HG03095 (cell line): ENCODE data around the gene PARN.
"Not testable (repeated sequence)": the region's sequence is repeated elsewhere in the genome, so short reads cannot be mapped to it uniquely, and the experiment has no call there.

Source experiments
- ATAC-seq: cut with Tn5 transposase; IDR thresholded peaks from one replicate; pipeline ENCODE4 v1.9.1; 2021; ENCODE audit warnings: moderate library complexity; ENCODE audit not compliant: unreplicated experiment

PARN gene

DNA sequence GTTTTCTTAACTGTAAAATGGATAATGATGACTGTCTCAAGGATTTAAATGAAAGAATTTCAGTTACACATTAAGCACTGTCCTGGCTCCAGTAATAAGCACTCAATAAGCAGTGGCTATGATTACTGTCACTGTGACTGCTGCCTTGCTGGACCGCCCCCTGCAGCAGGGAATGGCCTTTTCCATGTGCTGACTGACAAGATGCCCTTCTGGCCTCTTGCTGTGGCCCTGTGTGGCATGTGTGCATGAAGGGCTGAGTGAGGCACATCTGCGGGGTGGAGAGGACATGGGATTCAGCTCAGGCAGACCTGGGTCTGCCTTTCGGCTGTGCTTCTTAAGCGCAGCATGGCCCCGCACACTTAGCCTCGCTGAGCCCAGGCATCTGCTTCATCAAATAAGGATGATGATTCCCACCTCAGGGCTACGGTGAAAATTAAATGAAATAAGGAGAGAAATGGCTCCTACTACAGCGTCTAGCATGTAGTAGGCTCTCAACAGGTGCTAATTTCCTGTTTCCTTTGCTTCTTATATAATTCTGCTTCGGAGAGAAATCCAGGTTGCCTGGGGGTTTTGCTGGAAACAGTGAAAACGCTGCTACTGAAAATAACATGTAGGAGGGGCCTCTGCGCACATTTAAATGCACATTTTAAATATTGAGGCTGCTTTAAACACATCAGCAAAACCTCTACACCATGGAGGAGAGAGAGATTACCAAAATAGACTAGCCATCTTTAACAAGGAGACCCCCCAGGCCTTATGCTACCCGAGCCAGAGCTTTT is 183.9 kb downstream of the PARN start:
- no peak for ATAC-seq

DNA sequence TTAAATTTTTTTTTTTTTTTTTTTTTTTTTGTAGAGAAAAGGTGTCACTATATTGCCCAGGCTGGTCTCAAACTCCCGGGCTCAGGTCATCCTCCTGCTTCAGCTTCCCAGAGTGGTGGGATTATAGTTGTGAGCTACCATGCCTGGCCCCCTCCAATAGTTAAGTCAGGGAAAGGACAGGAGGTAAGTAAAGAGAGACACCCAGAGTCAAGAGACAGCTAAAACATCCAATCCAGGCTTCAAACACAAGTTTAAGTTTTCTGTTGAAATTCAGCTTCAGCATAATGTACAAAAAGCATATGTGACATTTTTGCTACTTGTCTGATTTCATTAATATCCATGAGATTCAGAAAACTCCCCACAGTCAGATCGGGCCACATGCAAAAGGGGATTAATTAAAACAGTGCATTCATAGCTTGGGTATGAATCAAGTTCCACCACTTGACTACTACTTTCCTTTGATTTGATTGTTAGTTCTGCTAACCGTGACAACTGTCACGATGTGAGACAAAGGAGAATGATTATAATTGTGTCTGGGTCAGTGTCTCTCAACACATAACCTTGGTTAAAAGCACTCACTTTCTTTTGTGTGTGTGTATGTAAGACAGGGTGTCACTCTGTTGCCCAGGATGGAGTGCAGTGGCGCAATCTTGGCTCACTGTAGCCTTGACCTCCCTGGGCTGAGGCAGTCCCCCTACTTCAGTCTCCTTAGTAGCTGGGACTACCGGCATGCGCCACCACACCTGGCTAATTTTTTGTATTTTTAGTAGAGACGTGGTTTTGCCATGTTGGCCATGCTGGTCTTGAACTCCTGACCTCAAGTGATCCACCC is 184.9 kb downstream of the PARN start:
- ATAC-seq, result no peak

DNA sequence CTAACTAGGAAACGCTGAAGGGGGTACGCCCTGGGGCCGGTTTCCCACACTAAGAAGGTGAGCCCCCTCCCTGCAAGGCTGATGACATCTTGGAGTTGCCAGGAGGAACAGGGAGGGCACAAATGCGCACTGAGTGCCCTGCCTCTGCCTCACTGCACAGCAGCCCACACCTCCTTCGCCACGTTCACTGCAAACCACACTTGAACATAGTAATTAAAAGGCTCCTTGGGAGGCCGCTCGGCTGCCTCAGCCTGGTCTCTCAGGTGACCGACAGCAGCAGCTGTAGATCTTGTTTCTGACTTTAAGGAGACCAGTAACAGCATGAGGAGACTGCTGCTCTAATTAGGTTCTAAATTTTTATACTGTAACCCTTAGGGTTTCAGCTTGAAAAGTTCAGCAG is 188.5 kb downstream of the PARN start:
- ATAC-seq, result not testable (repeated sequence)

DNA sequence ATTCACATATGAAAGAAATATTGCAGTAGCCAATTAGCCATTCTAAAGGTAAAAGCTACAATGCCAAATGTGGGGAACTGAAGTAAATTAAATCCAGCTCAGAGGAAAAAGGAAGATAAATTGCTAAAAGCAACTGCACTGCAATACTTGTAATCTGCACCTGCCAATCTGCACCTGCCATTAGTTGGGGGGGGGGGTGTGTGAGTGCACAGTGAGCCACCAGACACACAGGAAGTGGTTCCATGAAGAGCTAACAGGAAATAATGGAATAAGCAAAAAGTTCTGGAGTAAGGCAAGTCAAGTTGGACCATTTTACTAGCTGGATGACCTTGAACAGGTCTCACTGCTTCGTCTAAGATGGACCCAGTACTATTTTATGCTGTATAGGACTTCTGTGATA is 191.8 kb downstream of the PARN start:
- ATAC-seq, result no peak

DNA sequence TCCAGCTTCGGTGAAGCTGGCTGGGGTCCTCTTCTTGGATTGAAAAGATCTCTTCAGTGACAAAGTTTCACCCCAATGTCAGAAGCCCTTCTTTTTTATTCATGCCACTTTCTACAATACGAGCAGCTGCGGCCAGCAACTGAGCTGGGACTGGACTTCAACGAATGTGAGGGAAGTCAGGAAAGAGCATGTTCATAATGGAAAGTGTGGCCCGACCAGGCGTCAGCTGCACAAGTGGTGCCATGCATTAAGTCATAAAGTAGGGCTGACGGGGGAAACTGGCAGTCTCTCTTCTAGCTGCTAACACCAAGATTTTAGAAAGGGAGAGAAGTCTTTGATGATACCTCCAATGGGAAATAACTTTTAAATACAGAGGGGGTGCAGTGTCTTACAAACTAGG is 192.6 kb downstream of the PARN start:
- ATAC-seq, result no peak

DNA sequence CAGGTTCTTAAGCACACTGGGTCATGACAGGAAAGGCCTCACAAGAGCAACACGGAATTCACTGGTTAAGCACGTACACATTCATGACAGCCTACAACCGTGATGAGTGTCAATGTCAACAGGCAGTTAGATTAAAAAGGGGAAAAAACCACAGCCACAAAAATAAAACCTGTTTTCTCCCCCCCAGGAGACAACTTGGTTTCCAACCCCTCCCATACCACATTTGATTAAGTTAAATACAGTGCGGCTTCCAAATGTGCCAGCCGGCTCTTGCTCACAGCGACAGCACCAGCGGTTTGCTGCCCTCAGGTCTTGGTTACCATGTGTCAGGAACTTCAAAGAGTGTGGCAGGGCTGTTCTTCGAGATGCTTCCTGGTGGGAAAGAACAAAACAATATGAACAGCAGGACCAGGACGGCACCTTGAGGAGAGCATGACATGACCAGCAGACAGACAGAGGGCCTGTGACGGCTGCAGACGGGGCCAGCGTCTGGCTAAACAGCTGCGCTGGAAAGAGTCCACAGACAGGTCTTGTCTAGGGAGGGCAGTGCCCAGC is 193.6 kb downstream of the PARN start:
- no peak for ATAC-seq

DNA sequence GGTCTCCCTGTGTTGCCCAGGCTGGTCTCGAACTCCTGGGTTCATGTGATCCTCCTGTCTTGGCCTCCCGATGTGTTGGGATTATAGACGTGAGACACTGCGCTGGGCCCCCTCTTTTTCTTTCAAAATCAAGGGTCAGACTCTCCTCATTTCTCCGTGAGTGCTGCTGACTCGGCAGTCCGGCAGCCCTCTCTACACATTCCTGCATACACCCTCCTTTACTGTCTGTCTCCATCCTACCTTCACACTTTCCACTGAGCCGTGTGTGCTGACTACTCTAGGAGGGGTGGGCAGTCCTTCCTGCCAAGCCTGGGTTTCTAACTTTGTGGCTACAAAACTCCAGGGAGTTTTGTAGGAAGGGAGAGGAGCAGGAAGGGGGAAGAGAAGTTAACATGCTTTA is 195.2 kb downstream of the PARN start:
- no peak for ATAC-seq

DNA sequence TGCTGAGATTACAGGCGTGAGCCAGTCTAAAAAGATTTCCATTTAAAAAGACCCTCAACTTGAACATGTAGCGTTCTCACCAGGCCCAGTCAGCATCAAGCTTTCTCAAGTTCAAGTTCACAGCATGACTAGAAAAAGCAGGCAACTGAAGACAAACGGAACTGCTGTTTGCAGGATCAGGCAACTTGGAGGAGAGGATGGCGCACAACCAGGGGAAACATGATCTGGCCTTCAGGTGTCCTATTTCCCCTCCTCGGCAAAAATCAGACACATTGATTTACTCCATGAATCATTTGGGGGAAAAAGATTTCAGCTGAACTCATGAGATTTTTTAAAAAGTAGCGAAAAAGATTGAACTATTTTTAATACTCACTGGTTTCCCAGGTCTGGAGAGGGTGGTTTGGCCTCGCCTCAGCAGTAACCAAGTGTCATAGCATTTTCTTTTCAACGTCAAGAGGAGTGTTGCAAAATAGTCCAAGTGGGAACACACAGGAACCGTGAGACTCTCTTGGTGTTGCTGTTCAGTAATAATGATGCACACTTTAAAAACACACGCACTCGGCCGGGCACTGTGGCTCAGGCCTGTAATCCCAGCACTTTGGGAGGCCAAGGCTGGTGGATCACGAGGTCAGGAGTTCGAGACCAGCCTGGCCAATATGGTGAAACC is 201.0 kb downstream of the PARN start:
- not testable (repeated sequence) for ATAC-seq

DNA sequence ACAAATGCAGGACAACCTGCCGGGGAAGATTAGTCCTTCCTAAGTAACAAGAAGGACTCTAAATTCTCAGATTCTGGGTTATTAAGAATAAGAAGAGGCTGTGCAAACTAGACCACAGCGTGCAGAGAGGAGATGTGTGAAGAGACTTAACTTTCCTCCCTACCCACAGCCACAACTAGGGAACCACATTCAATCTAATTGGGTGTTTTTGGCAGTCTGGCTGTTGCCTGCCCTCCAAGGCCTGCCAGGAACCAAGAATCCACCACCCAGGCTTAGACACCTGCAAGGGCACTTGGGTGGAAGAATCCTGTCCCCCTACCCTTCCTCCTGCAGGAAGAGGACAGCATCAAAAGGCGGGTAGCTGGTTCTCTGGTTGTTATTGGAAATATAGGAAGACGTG is 202.0 kb downstream of the PARN start:
- no peak for ATAC-seq

DNA sequence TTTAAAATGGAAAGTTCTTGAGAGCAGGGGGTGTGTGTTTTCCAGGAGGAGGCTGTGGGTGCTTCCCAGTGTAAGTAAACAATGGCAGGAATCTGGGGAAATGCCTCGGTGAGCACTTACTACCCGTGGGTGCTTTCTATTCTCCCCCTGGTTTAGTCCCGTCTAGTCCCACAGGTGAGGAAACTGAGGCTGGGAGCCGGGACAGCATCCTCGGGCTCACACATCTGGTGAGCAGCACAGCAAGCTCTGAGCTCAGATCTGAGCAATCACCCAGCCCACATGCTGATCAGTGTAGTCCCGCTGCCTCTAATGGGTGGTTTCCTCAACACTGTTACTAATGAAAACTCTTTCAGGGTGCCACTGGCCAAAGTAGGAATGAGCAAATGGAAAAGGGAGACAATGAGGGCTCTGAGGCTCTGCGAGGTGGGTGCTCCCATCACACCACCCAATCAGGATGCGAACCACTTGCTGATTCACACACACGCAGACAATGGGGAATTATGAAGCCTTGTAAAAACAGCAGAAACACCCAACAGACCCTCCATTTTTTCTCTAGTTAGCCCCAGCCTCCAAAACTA is 202.6 kb downstream of the PARN start:
- ATAC-seq, result no peak

DNA sequence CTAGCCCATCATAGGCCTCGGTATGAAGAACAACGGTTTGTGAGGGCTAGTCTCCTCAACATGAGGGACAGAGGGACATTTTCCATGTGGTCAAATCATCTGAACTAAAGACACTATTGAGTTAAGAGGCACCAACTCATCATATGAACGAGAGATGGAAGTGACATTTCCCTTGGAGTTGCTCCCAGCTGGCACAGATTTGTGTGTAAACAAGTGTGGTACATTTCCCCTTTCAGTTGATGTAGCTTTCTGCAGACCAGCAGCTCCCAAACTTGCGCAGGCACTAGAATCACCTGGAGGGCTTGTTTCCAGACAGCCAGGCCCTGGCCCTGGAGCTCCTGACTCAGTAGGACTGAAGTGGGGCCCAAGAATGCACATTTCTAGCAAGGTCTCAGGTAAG is 205.5 kb downstream of the PARN start:
- no peak for ATAC-seq

DNA sequence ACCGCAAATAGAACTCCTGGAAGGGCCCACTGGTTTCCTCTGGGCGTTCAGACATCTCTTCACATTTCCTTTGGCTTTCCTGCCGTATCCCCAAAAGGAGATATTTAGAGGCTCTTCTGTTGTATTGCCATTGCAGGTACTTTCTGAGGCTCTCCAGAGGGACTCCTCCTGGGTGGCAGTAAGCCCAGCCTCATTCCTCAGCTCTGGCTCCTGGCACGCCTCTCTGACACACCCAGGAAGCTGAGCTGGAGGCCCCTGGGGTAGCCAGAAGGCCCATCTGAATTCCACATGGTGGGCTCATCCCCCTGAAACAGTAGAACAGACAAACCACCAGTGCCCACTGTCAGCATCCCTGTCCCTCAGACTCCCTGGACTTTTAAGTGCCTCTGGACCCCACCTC is 206.7 kb downstream of the PARN start:
- ATAC-seq, result no peak

DNA sequence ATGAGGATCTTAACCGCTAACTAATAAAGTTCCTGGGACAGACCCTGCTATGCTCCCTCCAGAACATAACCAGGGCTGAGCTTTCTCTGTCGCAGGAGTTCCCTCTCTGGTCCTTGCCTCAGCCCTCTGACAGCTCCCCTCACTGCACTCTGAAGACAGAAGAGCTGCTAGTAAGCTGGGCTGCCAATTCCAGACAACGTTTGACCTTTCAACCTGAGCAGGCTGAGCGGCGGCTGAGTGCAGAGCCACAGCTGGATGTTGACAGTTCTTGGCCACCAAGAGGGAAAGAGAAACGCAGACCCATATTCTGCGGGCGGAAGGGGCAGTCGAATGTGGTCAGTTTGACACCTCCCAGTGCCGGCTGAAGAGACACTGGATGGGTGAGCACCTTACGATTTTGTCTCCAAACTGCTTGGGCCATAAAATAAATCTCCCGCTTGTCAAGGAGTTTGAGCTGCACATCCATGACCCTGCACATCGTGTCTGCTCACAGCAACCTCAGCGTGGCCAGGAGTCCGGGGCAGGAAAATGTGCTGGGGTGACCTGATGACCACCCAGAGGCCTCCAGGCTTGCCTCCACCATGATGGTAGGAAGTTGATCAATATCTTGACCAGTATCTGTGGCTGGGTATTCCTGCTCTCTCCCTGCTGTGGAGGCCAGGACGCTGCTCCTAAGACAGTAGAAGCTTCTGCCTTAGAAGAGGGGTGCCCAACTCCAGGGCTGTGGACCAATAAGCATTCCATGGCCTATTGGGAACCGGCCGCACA is 209.2 kb downstream of the PARN start:
- ATAC-seq, result no peak

DNA sequence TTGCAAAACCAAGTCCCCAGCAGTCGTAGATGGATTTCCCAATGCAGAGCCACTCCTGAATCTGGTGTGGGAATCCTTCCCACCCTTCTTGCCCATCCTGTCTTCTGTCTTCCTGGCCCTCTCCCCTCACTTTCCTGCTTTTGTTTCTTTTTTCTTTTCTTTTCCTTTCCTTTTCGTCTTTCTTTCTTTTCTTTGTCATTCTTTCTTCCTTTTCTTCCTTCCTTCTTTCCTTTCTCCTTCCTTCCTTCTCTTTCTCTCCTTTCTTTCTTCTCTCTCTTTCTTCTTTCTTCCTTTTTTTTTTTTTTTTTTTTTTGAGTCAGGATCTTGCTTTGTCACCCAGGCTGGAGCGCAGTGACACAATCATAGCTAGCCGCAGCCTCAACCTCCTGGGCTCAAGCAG is 209.8 kb downstream of the PARN start:
- not testable (repeated sequence) for ATAC-seq

DNA sequence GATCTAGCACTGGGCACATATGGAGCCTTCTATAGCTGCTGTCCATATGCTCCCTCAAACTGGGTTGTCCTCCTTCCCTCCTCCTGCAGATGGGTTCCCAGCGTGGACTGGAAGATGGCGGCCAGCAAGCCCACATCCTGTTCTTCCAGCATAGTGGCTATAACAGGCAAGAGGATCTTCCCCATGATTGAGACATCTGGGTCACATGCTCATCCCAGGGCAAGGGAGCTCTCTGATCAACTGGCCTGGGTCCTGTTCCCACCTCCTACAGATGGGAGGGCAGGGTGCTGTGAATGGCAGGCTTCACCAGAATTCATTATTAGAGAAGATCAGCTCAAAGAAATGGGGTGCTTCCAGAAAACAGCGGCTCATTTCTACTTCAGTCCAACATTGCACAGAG is 210.2 kb downstream of the PARN start:
- no peak for ATAC-seq

DNA sequence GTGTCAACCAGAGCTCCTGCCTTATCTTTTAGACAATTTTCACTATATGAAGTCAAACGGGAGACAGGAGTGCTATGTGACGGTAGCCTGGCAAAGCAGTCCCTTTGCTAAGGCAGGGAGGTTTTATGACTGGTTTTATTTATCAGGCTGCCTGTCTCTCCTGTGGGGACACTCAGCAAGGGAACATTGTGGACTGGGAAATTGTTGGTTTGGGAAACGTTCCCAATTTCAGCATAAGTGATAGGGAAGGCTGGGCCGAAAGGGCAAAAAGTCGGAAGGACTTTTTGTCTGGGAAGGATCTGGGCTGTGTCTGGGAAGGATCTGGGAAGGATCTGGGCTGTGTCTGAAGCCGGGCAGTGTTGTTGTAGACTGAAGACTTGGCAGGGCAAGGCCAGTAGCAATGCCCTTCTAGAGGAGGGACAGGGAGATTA is 211.2 kb downstream of the PARN start:
- ATAC-seq, result no peak

DNA sequence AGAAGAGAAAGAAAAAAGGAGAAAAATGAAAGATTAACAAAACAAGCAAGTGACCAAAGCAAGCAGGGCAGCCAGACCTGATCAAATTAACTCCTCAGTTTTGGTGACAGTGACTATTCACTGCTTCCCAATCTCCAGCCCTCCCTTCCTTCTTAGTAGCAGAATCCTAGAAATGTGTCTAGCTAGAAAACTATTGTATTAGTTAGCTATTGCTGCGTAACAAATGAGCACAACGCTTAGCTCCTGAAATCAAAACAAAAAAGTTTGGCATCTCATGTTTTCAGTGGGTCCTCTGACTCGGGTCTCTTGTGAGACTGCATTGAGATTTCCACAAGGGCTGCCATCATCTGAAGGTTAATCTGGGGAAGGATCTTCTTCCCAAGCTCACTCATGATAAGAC is 213.9 kb downstream of the PARN start:
- no peak for ATAC-seq

DNA sequence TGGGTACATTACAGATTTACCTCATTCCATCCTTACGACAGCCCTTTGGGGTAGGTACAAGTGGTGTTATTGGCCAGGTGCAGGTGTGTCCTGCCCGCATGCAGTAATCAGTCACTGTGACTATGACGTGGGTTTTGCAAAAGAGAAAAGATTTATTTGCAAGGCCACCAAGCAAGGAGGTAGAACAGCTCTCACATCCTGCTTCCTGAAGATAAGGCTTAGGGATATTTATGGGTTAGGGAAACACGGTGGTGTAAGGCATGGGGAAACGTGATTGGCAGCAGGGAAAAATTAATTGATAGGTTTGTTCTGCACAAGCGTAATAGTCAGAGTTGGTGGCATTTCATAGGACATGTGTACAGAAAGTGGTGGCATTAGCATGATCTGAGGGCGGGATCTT is 214.8 kb downstream of the PARN start:
- no peak for ATAC-seq

DNA sequence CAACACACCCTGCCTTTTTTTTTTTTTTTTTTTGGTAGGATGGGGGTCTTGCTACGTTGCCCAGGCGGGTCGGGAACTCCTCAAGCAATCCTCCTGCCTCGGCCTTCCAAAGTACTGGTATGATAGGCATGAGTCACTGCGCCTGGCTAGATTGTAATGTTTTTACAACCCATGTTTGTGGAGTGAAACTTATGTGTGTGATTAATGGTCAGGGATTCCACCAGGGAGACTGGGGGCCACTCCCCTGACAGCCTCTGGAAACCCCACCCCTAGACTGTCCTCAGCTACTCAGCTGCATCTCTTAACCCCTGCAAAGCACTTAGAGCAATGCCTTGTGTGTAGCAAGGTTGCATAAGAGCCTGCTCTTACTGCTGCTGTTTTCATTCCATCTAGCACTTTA is 220.5 kb downstream of the PARN start:
- no peak for ATAC-seq

DNA sequence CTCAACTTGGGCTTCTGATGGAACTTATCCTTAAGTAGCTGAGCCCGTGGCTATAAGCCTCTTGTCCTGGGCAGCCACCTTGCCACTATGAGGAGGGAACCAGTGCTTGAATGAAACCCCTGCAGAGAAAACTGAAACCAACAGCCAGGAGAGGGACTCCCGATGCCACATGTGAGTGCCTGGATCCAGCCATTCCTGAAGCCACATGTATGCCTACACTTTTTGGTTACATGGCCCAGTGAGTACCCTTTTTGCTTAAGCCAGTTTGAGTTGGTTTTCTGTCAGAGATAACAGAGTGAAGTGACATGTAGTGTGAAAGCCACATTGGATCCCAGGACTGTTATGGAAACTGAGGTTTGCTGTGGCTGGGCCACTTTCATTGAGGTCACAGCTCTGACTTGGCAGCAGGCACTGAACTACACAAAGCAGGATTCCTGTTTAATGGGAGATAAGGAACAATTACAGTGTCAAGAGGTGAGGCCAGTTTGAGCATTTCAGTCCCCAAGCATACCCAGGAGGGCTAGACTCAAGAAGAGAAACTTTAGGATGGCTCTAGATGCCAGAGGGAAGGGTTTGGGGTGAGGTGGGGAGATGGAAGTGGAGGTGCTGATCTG is 222.2 kb downstream of the PARN start:
- no peak for ATAC-seq
